Sigmoid colon (tissue), 4 donors: ENCODE data around the gene MTMR8.

Experiments used
- EP300 ChIP-seq, 4 donors: sonication (generic); formaldehyde crosslinking; IDR thresholded peaks; one replicate each; pipeline ENCODE4 v1.6.1; 2017; ENCODE audit warnings: antibody characterized with exemption in 4 of 4
- POLR2AphosphoS5 ChIP-seq, 4 donors: sonication (generic); formaldehyde crosslinking; IDR thresholded peaks; one replicate each; pipeline ENCODE4 v1.6.1; 2017; ENCODE audit warnings: antibody characterized with exemption in 4 of 4
- TF ChIP-seq, protein P1 (sequence below), 4 experiments: fragments of 450-650 bp in 3 of 4; fragments of 200-600 bp in 1 of 4; IDR thresholded peaks; one replicate each; pipeline ENCODE4 v1.5.1; 2016 to 2019; ENCODE audit warnings: antibody characterized with exemption in 4 of 4, mild to moderate bottlenecking in 3 of 4, moderate library complexity in 2 of 4

DNA sequence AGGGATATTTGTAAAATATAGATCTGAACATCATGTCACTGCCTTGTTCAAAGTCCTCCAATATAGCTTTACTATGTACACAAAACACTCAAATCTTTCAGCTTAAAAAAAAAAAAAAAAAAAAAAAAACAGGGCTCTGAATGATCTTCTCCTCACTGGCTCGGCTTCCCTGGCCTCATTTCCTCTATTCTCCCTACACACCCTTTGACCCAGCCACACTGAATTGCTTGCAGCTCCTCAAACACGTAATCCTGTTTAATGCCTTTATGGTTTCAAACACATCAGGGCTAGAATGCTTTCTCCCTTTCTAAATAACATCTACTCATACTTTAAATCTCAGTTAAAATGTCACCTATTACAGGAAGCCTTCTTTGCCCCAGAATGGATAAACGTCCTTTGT lies 60.8 kb downstream of the MTMR8 start:
- TF ChIP-seq, protein P1, sequence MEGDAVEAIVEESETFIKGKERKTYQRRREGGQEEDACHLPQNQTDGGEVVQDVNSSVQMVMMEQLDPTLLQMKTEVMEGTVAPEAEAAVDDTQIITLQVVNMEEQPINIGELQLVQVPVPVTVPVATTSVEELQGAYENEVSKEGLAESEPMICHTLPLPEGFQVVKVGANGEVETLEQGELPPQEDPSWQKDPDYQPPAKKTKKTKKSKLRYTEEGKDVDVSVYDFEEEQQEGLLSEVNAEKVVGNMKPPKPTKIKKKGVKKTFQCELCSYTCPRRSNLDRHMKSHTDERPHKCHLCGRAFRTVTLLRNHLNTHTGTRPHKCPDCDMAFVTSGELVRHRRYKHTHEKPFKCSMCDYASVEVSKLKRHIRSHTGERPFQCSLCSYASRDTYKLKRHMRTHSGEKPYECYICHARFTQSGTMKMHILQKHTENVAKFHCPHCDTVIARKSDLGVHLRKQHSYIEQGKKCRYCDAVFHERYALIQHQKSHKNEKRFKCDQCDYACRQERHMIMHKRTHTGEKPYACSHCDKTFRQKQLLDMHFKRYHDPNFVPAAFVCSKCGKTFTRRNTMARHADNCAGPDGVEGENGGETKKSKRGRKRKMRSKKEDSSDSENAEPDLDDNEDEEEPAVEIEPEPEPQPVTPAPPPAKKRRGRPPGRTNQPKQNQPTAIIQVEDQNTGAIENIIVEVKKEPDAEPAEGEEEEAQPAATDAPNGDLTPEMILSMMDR (IDR thresholded peaks at IDR 0.05): no peak
- TF ChIP-seq EP300 (IDR thresholded peaks at IDR 0.05) (no peak), POLR2AphosphoS5 (IDR thresholded peaks at IDR 0.05) (no peak)
